SK-N-SH treated with all-trans-retinoic acid at 6 μM for 48 hours (cell line): ENCODE data around the gene DIDO1.

Source experiments
- ATAC-seq: fragments of 200-7000 bp; cut with Tn5 transposase; 3 replicates; pipeline ENCODE4 v1.9.1; 2020; ENCODE audit warnings: mild to moderate bottlenecking, moderate library complexity
- ARNTL ChIP-seq: fragments of 450-650 bp; formaldehyde crosslinking; IDR thresholded peaks from 2 replicates; pipeline ENCODE4 v1.5.0; 2020; ENCODE audit warnings: low read depth, mild to moderate bottlenecking, moderate library complexity, borderline replicate concordance
- BACH2 ChIP-seq: fragments of 250-450 bp; sonication (Bioruptor Pico); IDR thresholded peaks from 2 replicates; pipeline ENCODE4 v1.9.0; 2021; ENCODE audit warnings: mild to moderate bottlenecking, borderline replicate concordance
- CSDC2 ChIP-seq: fragments of 250-450 bp; sonication (Bioruptor Pico); IDR thresholded peaks from 2 replicates; pipeline ENCODE4 v1.5.0; 2020; ENCODE audit warnings: mild to moderate bottlenecking, moderate library complexity
- ESRRG ChIP-seq: fragments of 250-450 bp; sonication (Bioruptor Pico); IDR thresholded peaks from 2 replicates; pipeline ENCODE4 v1.6.1; 2021; ENCODE audit warnings: mild to moderate bottlenecking
- GLIS3 ChIP-seq: fragments of 250-450 bp; sonication (Bioruptor Pico); IDR thresholded peaks from 2 replicates; pipeline ENCODE4 v1.5.0; 2020; ENCODE audit warnings: mild to moderate bottlenecking, moderate library complexity
- ISL1 ChIP-seq: fragments of 250-450 bp; sonication (Bioruptor Pico); IDR thresholded peaks from 2 replicates; pipeline ENCODE4 v2.1.2; 2022; ENCODE audit warnings: mild to moderate bottlenecking, moderate library complexity
- OSR1 ChIP-seq: fragments of 250-450 bp; sonication (Bioruptor Pico); IDR thresholded peaks from 2 replicates; pipeline ENCODE4 v1.8.0; 2022; ENCODE audit warnings: moderate library complexity, mild to moderate bottlenecking, inconsistent platforms
- PPARA ChIP-seq: fragments of 250-450 bp; sonication (Bioruptor Pico); IDR thresholded peaks from 2 replicates; pipeline ENCODE4 v1.5.0; 2020; ENCODE audit warnings: mild to moderate bottlenecking, borderline replicate concordance
- RARB ChIP-seq: fragments of 250-450 bp; sonication (Bioruptor Pico); IDR thresholded peaks from 2 replicates; pipeline ENCODE4 v1.8.0; 2021; ENCODE audit warnings: mild to moderate bottlenecking, moderate library complexity
- TCF4 ChIP-seq: fragments of 250-450 bp; sonication (Bioruptor Pico); IDR thresholded peaks from 2 replicates; pipeline ENCODE4 v1.8.0; 2021; ENCODE audit warnings: mild to moderate bottlenecking, moderate library complexity, borderline replicate concordance
- ZC3H10 ChIP-seq: fragments of 250-450 bp; sonication (Bioruptor Pico); IDR thresholded peaks from 2 replicates; pipeline ENCODE4 v1.5.1; 2021; ENCODE audit warnings: mild to moderate bottlenecking, moderate library complexity
- ZFP30 ChIP-seq: fragments of 450-650 bp; formaldehyde crosslinking; IDR thresholded peaks from 2 replicates; pipeline ENCODE4 v1.5.0; 2022; ENCODE audit warnings: mild to moderate bottlenecking, moderate library complexity
- ZNF565 ChIP-seq: fragments of 450-650 bp; formaldehyde crosslinking; conservative IDR thresholded peaks from 2 replicates; pipeline ENCODE4 v1.5.0; 2020; ENCODE audit warnings: low read depth, mild to moderate bottlenecking, moderate library complexity
- ZNF70 ChIP-seq: fragments of 450-650 bp; formaldehyde crosslinking; IDR thresholded peaks from 2 replicates; pipeline ENCODE4 v1.5.0; 2020; ENCODE audit warnings: mild to moderate bottlenecking, moderate library complexity
- ZNF8 ChIP-seq: fragments of 450-650 bp; formaldehyde crosslinking; IDR thresholded peaks from 2 replicates; pipeline ENCODE4 v1.5.0; 2020; ENCODE audit warnings: mild to moderate bottlenecking, moderate library complexity
- TF ChIP-seq, protein P1 (sequence below): fragments of 250-450 bp; sonication (Bioruptor Pico); IDR thresholded peaks from 2 replicates; pipeline ENCODE4 v1.8.0; 2020; ENCODE audit warnings: mild to moderate bottlenecking, moderate library complexity, borderline replicate concordance
- TF ChIP-seq, protein P2 (sequence below): fragments of 250-450 bp; sonication (Bioruptor Pico); IDR thresholded peaks from 2 replicates; pipeline ENCODE4 v1.8.0; 2021; ENCODE audit warnings: low read depth, mild to moderate bottlenecking, moderate library complexity, borderline replicate concordance
- TF ChIP-seq, protein P3 (sequence below): fragments of 250-450 bp; sonication (Bioruptor Pico); IDR thresholded peaks from 2 replicates; pipeline ENCODE4 v1.5.1; 2021; ENCODE audit warnings: mild to moderate bottlenecking, moderate library complexity
- TF ChIP-seq, protein P4 (sequence below): fragments of 250-450 bp; sonication (Bioruptor Pico); IDR thresholded peaks from 2 replicates; pipeline ENCODE4 v1.5.1; 2020; ENCODE audit warnings: low read depth, mild to moderate bottlenecking, moderate library complexity
- TF ChIP-seq, protein P5 (sequence below): fragments of 250-450 bp; sonication (Bioruptor Pico); IDR thresholded peaks from 2 replicates; pipeline ENCODE4 v1.5.0; 2020; ENCODE audit warnings: mild to moderate bottlenecking, moderate library complexity

DIDO1 gene

DNA sequence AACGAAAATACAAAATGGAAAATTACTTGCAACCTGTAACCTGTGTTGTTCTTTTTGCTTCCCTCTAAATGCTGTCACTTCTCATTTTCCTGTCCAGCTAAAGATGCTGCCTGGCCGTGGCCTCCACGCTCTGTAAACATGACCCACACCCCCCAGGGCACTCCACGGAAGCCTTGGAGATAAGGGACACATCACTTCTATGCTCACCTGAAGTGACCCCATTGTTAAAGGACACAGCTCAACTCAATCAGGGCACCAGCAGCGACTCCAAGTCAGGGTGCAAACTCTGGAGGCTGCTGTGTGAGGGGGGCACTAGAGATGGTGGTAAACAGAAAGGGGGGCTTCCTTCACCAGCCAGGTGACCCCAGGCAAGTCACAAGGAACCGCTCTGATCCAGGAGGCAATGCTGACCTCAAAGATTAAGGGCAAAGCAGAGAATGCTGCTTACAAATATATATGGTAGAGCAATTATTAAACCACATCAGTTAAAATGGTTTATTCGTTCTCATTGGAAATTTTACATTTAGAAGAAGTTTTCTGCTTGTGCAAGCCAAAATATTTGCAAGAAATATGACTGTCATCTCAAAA is 13.2 kb downstream of the DIDO1 start:
- TF ChIP-seq GLIS3, result no peak
- TF ChIP-seq ESRRG, result no peak
- TF ChIP-seq, protein P1, sequence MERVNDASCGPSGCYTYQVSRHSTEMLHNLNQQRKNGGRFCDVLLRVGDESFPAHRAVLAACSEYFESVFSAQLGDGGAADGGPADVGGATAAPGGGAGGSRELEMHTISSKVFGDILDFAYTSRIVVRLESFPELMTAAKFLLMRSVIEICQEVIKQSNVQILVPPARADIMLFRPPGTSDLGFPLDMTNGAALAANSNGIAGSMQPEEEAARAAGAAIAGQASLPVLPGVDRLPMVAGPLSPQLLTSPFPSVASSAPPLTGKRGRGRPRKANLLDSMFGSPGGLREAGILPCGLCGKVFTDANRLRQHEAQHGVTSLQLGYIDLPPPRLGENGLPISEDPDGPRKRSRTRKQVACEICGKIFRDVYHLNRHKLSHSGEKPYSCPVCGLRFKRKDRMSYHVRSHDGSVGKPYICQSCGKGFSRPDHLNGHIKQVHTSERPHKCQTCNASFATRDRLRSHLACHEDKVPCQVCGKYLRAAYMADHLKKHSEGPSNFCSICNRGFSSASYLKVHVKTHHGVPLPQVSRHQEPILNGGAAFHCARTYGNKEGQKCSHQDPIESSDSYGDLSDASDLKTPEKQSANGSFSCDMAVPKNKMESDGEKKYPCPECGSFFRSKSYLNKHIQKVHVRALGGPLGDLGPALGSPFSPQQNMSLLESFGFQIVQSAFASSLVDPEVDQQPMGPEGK (CRISPR knock-in tag), result no peak
- no peak for TF ChIP-seq ZNF8 (CRISPR knock-in tag)
- no peak for TF ChIP-seq ZNF70 (CRISPR knock-in tag)
- no peak for TF ChIP-seq ZNF565 (CRISPR knock-in tag)
- TF ChIP-seq ZC3H10, result no peak
- no peak for TF ChIP-seq ISL1 (CRISPR knock-in tag)
- no peak for TF ChIP-seq BACH2 (CRISPR knock-in tag)
- no peak for TF ChIP-seq CSDC2 (CRISPR knock-in tag)
- no peak for TF ChIP-seq OSR1
- TF ChIP-seq PPARA (CRISPR knock-in tag), result no peak
- TF ChIP-seq, protein P2, sequence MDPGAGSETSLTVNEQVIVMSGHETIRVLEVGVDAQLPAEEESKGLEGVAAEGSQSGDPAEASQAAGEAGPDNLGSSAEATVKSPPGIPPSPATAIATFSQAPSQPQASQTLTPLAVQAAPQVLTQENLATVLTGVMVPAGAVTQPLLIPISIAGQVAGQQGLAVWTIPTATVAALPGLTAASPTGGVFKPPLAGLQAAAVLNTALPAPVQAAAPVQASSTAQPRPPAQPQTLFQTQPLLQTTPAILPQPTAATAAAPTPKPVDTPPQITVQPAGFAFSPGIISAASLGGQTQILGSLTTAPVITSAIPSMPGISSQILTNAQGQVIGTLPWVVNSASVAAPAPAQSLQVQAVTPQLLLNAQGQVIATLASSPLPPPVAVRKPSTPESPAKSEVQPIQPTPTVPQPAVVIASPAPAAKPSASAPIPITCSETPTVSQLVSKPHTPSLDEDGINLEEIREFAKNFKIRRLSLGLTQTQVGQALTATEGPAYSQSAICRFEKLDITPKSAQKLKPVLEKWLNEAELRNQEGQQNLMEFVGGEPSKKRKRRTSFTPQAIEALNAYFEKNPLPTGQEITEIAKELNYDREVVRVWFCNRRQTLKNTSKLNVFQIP (CRISPR knock-in tag), result no peak
- no peak for TF ChIP-seq TCF4
- TF ChIP-seq ZFP30 (CRISPR knock-in tag), result no peak
- no peak for ATAC-seq

DNA sequence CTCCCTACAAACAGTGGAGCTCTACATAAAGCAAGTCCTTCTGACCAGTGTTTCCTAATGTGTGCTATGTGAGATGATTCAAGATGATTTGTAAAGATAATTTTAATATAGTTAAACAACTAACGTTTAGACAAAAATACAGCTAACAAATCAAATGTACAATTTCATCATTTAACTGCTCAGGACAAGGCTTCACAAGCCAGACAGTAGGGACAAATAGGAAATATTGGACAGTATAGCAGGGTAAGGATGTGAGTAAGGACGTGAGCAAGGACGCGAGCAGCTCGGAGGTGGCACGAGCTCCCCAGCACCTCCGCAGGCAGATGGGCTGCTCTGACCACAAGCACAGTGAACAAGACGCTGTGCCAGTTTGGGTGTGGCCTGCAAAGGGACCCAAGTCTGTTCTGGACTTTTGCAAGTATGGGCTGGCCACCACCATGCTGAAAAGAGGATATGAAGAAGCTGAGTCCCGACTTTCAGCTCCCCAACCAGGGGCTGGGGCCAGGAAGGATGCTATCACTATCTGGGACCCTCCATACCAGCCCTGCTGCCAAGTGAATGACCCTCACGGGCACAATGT is 14.5 kb downstream of the DIDO1 start:
- TF ChIP-seq, protein P2 (CRISPR knock-in tag), result no peak
- TF ChIP-seq BACH2 (CRISPR knock-in tag) (no peak), ISL1 (CRISPR knock-in tag) (no peak), RARB (CRISPR knock-in tag) (no peak), ZNF8 (CRISPR knock-in tag) (no peak), PPARA (CRISPR knock-in tag) (no peak), ZFP30 (CRISPR knock-in tag) (no peak), ZC3H10 (no peak), ARNTL (CRISPR knock-in tag) (no peak), GLIS3 (no peak), ESRRG (no peak), CSDC2 (CRISPR knock-in tag) (no peak), TCF4 (no peak), OSR1 (no peak)
- TF ChIP-seq, protein P3, sequence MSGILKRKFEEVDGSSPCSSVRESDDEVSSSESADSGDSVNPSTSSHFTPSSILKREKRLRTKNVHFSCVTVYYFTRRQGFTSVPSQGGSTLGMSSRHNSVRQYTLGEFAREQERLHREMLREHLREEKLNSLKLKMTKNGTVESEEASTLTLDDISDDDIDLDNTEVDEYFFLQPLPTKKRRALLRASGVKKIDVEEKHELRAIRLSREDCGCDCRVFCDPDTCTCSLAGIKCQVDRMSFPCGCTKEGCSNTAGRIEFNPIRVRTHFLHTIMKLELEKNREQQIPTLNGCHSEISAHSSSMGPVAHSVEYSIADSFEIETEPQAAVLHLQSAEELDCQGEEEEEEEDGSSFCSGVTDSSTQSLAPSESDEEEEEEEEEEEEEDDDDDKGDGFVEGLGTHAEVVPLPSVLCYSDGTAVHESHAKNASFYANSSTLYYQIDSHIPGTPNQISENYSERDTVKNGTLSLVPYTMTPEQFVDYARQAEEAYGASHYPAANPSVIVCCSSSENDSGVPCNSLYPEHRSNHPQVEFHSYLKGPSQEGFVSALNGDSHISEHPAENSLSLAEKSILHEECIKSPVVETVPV (CRISPR knock-in tag), result no peak
- TF ChIP-seq, protein P4, sequence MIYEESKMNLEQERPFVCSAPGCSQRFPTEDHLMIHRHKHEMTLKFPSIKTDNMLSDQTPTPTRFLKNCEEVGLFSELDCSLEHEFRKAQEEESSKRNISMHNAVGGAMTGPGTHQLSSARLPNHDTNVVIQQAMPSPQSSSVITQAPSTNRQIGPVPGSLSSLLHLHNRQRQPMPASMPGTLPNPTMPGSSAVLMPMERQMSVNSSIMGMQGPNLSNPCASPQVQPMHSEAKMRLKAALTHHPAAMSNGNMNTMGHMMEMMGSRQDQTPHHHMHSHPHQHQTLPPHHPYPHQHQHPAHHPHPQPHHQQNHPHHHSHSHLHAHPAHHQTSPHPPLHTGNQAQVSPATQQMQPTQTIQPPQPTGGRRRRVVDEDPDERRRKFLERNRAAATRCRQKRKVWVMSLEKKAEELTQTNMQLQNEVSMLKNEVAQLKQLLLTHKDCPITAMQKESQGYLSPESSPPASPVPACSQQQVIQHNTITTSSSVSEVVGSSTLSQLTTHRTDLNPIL (CRISPR knock-in tag), result no peak
- TF ChIP-seq, protein P5, sequence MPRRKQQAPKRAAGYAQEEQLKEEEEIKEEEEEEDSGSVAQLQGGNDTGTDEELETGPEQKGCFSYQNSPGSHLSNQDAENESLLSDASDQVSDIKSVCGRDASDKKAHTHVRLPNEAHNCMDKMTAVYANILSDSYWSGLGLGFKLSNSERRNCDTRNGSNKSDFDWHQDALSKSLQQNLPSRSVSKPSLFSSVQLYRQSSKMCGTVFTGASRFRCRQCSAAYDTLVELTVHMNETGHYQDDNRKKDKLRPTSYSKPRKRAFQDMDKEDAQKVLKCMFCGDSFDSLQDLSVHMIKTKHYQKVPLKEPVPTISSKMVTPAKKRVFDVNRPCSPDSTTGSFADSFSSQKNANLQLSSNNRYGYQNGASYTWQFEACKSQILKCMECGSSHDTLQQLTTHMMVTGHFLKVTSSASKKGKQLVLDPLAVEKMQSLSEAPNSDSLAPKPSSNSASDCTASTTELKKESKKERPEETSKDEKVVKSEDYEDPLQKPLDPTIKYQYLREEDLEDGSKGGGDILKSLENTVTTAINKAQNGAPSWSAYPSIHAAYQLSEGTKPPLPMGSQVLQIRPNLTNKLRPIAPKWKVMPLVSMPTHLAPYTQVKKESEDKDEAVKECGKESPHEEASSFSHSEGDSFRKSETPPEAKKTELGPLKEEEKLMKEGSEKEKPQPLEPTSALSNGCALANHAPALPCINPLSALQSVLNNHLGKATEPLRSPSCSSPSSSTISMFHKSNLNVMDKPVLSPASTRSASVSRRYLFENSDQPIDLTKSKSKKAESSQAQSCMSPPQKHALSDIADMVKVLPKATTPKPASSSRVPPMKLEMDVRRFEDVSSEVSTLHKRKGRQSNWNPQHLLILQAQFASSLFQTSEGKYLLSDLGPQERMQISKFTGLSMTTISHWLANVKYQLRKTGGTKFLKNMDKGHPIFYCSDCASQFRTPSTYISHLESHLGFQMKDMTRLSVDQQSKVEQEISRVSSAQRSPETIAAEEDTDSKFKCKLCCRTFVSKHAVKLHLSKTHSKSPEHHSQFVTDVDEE (CRISPR knock-in tag), result no peak
- no peak for ATAC-seq
